Upper lobe of left lung (tissue), 6 donors: ENCODE data around the gene TTLL10. TPM values are rescaled to one million over a fixed set of nuclear protein-coding genes. Genes with fewer than 3 reads are reported as not detected.
A peak's percentile ranks its signal among the peaks of the same experiment; 100 is the strongest.

ENCODE experiments used
- ATAC-seq, 2 donors: fragments of 200-7000 bp; cut with Tn5 transposase; one replicate each; pipeline ENCODE4 v1.9.1; 2022; ENCODE audit warnings: mild to moderate bottlenecking in 2 of 2, moderate library complexity in 2 of 2; ENCODE audit not compliant: low FRiP score in 2 of 2
- DNase-seq, 2 donors: peaks; one replicate each; pipeline ENCODE4 v3.0.0-alpha.2; 2019 to 2020
- H3K27ac ChIP-seq, 4 donors: fragments of 200-600 bp; sonication (generic); one replicate each; pipeline ENCODE4 v1.5.1; 2016 to 2019
- H3K27me3 ChIP-seq, 4 donors: fragments of 200-600 bp; sonication (generic); one replicate each; pipeline ENCODE4 v1.5.1; 2017 to 2019
- H3K36me3 ChIP-seq, 4 donors: fragments of 200-600 bp; sonication (generic); one replicate each; pipeline ENCODE4 v1.5.1; 2016 to 2019
- H3K4me1 ChIP-seq, 4 donors: fragments of 200-600 bp; sonication (generic); one replicate each; pipeline ENCODE4 v1.5.1; 2018 to 2019
- H3K4me3 ChIP-seq, 4 donors: fragments of 200-600 bp; sonication (generic); one replicate each; pipeline ENCODE4 v1.5.1; 2017 to 2019; ENCODE audit warnings: mild to moderate bottlenecking in 2 of 4, moderate library complexity in 1 of 4
- H3K9me3 ChIP-seq, 4 donors: fragments of 200-600 bp; sonication (generic); one replicate each; pipeline ENCODE4 v1.5.1; 2018 to 2019
- CTCF ChIP-seq, 6 experiments: fragments of 450-650 bp in 4 of 6; fragments of 200-600 bp in 2 of 6; sonication (generic) in 2 of 6; IDR thresholded peaks; one replicate each; pipeline ENCODE4 v1.5.1; 2016 to 2019; ENCODE audit warnings: antibody characterized with exemption in 6 of 6
- EP300 ChIP-seq, 4 donors: sonication (generic); formaldehyde crosslinking; IDR thresholded peaks; one replicate each; pipeline ENCODE4 v1.5.1; 2017; ENCODE audit warnings: antibody characterized with exemption in 4 of 4, control low read depth in 2 of 4
- POLR2A ChIP-seq, 4 donors: fragments of 450-650 bp; IDR thresholded peaks; one replicate each; pipeline ENCODE4 v1.5.1; 2016 to 2017; ENCODE audit warnings: antibody characterized with exemption in 4 of 4, mild to moderate bottlenecking in 2 of 4
- POLR2AphosphoS5 ChIP-seq, 2 donors: sonication (generic); formaldehyde crosslinking; IDR thresholded peaks; one replicate each; pipeline ENCODE4 v1.5.1; 2017; ENCODE audit warnings: antibody characterized with exemption in 2 of 2
- WGBS, 2 donors: methylation state at CpG; one replicate each; pipeline ENCODE4 v1.1.5; 2017 to 2018; 5-methylcytosine and 5-hydroxymethylcytosine counted together
- total RNA-seq, 6 donors: library from RNA; depleted of rRNA in 4 of 6; stranded (reverse); fragments of >200 nt in 4 of 6; gene quantifications; one replicate each; pipeline versions ENCODE4 v1.1.0 to v1.2.1, GENCODE V29; 2016 to 2021
- donor health status: DM: no; HTN: no; CAD: no; lungs with moderate emphysema.
- donor health status: DM: no; HTN: yes; CAD: no; lungs with severe emphysema.

TTLL10 gene
- total RNA-seq, 6 donors from 2014 or later: 0.86 to 14.5 (median 5.8) TPM

- peak in 1 of 2 donors; percentile 85 for DNase-seq
- Histone ChIP-seq H3K9me3 (no peaks in the 10 kb centered on the region), H3K4me3 (no peak overlapping the region), H3K4me1 (peaks cover 20 to 35% (median 30%) of the 10 kb centered on the region in 4 donors), H3K27me3 (no peaks in the 10 kb centered on the region), H3K27ac (no peak overlapping the region), H3K36me3 (peaks cover 20 to 62% (median 52%) of the 10 kb centered on the region in 4 donors)
- 92 to 93% methylated on average over 57 to 67 of the region's 74 CpGs for WGBS, 2 donors
- TF ChIP-seq POLR2AphosphoS5 (IDR thresholded peaks at IDR 0.05) (no peak), POLR2A (IDR thresholded peaks at IDR 0.05) (no peak), CTCF (IDR thresholded peaks at IDR 0.05) (no peak), EP300 (IDR thresholded peaks at IDR 0.05) (no peak)
- no peak for ATAC-seq
These were observed 43.3 kb downstream of the TTLL10 start for GRCh38 chr1:1216770-1217620.

DNA sequence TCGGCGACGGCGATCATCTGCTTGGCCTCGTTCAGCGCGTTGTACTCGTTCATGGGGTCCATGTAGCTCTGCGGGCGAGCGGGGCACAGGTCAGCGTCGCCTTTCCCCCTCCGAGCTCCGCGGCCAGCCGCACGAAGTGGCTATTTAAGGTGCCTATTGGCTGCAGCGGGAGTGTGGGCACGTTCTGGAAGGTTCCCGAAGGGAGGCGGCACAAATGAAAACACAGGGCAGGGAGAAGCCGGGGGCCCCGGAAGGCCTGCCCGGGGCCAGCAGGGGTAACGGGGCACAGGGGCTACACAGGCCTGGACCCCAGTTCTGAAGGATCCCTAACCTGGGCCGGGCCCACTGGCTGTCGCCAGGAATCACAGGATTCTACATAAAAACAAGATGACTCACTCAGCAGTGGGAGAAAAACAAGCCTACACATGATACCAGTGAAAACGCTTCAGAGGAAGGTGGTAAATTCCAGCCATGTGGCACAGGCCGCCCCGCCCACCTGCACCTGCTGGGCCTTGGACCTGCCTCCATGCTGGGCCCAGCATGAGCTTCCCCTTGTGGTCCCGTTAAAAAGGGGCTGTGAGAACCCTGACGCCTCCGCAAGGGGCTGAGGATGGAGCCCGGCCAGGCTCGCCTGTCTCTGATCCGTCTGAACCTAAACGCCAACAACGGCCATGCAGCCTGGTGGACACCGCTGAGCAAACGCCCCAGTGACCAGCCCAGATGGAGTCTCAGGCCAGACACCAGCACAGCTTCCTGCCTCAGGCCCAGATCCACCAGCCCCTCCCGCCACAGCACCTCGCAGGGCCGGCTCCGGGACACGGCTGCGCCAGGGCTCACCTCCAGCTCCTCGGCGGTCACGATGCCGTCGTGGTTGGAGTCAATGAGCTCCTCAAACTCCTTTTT, 44.2 kb downstream of the TTLL10 start:
- TF ChIP-seq CTCF (IDR thresholded peaks at IDR 0.05): no peak
- TF ChIP-seq POLR2AphosphoS5 (IDR thresholded peaks at IDR 0.05): no peak
- TF ChIP-seq POLR2A (IDR thresholded peaks at IDR 0.05): no peak
- DNase-seq: peak in 1 of 2 donors; percentile 84

DNA sequence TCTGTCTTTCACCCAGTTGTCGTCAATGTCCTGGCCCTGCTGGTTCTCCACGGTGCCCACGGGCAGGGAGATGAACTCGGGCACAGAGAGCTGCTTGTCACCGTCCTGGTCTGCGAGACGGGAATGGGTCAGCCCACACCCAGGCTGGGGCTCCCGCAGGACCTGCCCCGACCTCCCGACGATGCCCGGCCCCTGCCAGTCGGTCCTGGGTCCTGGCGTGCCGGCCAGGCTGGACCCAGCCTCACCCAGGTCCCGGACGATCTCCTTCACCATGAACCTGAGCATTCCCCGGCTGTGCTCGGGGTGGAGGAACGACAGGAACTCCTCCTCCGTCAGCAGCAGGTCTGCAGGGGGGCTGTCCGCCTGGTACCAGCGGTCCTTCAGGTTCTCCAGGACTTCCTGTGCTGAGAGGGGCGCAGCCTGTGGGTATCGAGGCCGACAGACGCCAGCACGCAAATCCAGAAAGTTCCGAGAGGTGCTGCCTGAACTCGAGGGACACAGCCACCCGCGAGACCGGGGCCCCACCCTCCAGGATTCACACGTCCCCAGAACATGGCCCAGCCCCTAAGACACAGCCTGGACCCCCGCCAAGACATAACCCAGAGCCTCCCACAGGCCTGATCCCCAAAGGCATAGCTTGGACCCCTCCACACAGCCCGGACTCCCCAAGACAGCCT, 45.0 kb downstream of the TTLL10 start:
- WGBS, 2 donors: 96 to 100% methylated on average over 2 to 35 of the region's 36 CpGs
- H3K9me3 ChIP-seq: no peaks in the 10 kb centered on the region
- peak in 1 of 2 donors; percentile 79 for DNase-seq
- no peaks in the 10 kb centered on the region for H3K27me3 ChIP-seq
- H3K4me3 ChIP-seq: no peak overlapping the region
- TF ChIP-seq POLR2A (IDR thresholded peaks at IDR 0.05) (no peak), EP300 (IDR thresholded peaks at IDR 0.05) (no peak), CTCF (IDR thresholded peaks at IDR 0.05) (no peak), POLR2AphosphoS5 (IDR thresholded peaks at IDR 0.05) (no peak)
- H3K27ac ChIP-seq: no peak overlapping the region
- no peak for ATAC-seq
- H3K36me3 ChIP-seq: peaks cover 33 to 79% (median 69%) of the 10 kb centered on the region in 4 donors
- peaks cover 12 to 20% (median 17%) of the 10 kb centered on the region in 4 donors for H3K4me1 ChIP-seq

More for the DNA sequence above, 44.2 kb downstream of the TTLL10 start:
- Histone ChIP-seq H3K27me3 (no peaks in the 10 kb centered on the region), H3K4me3 (no peak overlapping the region), H3K9me3 (no peaks in the 10 kb centered on the region), H3K36me3 (peaks cover 29 to 71% (median 61%) of the 10 kb centered on the region in 4 donors), H3K27ac (no peak overlapping the region), H3K4me1 (peaks cover 20 to 28% (median 25%) of the 10 kb centered on the region in 4 donors)
- WGBS, 2 donors: 93 to 95% methylated on average over 37 to 52 of the region's 52 CpGs
- no peak for ATAC-seq

DNA sequence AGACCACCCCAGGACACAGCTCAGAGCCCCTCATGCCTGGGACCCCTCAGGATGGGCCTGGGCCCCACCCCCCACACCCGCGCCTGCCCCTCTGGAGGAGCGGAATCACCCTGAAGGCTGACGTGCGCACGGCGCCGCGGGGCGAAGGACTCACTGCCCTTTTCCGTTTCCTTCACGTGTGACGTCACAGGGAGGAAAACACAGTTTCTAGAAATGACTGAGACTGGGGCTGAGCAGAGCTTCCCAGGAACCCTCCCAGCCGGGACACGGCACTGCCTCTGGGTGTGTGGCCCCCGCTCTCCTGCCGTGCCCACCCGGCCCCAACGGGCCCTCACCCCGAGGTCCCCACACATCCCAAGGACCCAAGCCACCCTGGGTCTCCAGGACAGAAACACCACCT, 45.7 kb downstream of the TTLL10 start:
- WGBS, 2 donors: 85 to 90% methylated on average over 17 to 20 of the region's 20 CpGs
- DNase-seq (peak in 1 of 2 donors; percentile 83), ATAC-seq (no peak)

More for the DNA sequence above, 45.7 kb downstream of the TTLL10 start:
- no peak overlapping the region for H3K4me3 ChIP-seq
- peaks cover 7 to 13% (median 10%) of the 10 kb centered on the region in 4 donors for H3K4me1 ChIP-seq
- H3K27me3 ChIP-seq: no peaks in the 10 kb centered on the region
- no peaks in the 10 kb centered on the region for H3K9me3 ChIP-seq
- peaks cover 33 to 84% (median 72%) of the 10 kb centered on the region in 4 donors for H3K36me3 ChIP-seq
- TF ChIP-seq POLR2AphosphoS5 (IDR thresholded peaks at IDR 0.05): no peak
- no peak for TF ChIP-seq POLR2A (IDR thresholded peaks at IDR 0.05)
- TF ChIP-seq EP300 (IDR thresholded peaks at IDR 0.05): no peak
- no peak for TF ChIP-seq CTCF (IDR thresholded peaks at IDR 0.05)
- H3K27ac ChIP-seq: no peak overlapping the region
